GM19035 (cell line): ENCODE measurements around the gene NFIX.
"Not testable (repeated sequence)": the region's sequence is repeated elsewhere in the genome, so short reads cannot be mapped to it uniquely, and the experiment has no call there.

Source experiments
- ATAC-seq: cut with Tn5 transposase; IDR thresholded peaks from one replicate; pipeline ENCODE4 v1.9.1; 2021; ENCODE audit not compliant: unreplicated experiment

NFIX gene

DNA sequence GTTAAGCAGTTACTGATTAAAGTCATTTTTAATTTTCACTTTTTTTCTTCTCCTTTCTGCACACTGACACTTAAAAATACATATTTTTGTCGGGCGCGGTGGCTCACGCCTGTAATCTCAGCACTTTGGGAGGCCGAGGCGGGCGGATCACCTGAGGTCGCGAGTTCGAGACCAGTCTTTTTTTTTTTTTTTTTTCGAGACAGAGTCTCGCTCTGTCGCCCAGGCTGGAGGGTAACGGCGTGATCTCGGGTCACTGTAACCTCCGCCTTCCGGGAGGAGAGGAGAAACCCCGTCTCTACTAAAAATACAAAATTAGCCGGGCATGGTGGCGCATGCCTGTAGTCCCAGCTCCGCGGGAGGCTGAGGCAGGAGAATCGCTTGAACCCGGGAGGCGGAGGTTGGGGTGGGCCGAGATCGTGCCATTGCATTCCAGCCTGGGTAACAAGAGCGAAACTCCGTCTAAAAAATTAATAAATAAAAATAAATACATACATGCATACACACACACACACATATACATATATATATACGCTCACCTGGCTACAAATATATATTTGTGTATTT lies 37.8 kb upstream of the NFIX start:
- peak; percentile 27 for ATAC-seq

- no peak for ATAC-seq
Observed at GRCh38 chr19:12959481-12959880, 35.8 kb upstream of the NFIX start.

DNA sequence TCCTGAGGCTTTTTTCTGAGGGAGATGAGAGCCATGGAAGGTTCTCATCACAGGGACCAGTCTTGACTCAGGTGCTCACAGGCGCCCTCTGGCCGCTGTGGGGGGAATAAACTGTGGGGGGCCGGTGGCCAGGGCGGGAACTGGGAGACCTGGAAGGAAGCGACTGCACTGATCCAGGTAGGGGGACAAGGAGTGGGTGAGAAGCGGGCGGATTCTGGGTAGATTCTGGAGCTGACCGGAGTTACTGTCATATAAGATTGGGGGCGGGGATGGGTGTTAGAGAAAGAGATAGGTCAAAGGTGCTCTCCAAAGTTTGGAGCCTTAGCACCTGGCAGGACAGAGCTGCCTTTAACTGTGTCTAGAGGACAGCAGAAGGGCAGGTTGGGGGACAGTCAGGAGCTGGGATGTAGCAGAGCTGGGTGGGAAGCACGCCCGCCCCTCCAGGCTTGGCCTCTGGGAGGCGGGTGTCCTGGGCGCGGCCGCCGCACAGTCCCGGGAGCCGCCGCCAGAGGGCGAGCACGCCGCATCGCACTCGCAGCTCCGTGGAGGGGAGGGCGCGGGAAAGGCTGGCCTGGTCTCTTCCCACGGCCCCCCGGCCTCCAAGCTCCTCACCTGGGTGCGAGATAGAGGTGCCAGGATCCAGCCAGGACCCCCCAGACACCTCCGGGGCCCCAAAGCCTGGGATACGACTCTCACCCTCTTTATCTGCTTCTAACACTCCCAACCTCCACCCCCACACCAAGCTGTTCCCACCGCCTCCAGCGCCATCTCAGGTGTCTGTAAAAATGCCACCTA lies 30.1 kb upstream of the NFIX start:
- ATAC-seq, result peak; percentile 69

DNA sequence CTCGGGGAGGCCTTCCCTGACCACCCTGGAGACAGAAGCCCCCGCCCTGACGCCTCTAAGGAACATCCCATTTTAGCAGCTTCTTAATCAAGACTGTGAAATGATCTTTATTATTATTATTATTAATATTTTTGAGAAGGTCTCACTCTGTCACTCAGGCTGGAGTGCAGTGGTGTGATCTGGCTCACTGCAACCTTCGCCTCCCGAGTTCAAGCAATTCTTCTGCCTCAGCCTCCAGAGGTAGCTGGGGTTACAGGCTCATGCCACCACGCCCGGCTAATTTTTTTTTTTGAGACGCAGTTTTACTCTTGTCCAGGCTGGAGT lies 29.5 kb upstream of the NFIX start:
- no peak for ATAC-seq

DNA sequence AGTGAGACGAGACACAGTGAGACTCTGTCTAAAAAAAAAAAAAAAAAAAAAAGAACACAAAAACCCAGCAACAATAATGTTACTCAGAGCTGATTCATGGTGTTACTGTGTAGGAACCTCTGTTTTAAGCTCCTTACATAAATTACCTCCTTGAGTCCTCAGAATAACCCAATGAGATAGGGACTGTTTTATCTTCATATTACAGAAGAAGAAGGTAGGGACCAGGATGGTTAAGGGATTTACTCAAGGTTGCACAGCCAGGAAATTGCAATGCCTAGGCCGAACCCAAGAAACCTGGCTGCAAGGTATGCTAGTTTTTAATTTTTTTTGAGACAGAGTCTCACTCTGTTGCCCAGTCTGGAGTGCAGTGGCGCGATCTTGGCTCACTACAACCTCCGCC lies 27.4 kb upstream of the NFIX start:
- ATAC-seq, result no peak

- ATAC-seq, result no peak
Observed at GRCh38 chr19:12969292-12969988, 25.8 kb upstream of the NFIX start, which contains the start of gene DAND5. DAND5 (plus strand) TSS chr19:12969576; CDS start chr19:12969661, 85 bp downstream.

DNA sequence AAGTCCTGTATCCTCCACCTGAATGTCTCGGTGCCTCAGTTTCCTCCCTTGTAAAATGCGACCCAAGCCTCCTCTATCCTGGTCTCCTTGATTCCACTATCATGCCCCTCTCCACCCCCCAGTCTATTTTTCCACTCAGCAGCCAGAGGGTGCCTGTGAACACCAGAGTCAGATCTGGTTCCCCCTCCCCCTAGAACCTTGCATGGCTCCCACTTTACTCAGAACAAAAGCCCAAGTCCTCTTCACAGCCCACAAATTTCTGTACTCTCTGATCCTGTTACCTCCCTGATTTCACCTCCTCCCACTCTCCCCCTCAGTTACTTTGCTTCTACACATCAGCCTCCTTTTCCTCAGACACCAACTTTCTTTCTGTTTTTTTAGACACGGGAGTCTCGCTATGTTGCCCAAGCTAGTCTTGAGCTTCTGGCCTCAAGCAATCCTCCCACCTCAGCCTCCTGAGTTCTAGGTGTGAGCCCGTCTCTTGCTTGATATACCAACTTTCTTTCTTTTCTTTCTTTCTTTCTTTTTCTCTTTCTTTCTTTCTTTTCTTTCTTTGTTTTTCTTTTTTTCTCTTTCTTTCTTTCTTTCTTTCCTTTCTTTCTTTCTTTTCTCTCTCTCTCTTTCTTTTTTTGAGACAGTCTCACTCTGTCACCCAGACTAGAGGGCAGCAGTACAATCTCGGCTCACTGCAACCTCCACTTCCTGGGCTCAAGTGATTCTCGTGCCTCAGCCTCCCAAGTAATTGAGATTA lies 25.0 kb upstream of the NFIX start:
- ATAC-seq, result no peak

GRCh38 chr19:12973236-12973635 lies 22.0 kb upstream of the NFIX start:
- no peak for ATAC-seq

DNA sequence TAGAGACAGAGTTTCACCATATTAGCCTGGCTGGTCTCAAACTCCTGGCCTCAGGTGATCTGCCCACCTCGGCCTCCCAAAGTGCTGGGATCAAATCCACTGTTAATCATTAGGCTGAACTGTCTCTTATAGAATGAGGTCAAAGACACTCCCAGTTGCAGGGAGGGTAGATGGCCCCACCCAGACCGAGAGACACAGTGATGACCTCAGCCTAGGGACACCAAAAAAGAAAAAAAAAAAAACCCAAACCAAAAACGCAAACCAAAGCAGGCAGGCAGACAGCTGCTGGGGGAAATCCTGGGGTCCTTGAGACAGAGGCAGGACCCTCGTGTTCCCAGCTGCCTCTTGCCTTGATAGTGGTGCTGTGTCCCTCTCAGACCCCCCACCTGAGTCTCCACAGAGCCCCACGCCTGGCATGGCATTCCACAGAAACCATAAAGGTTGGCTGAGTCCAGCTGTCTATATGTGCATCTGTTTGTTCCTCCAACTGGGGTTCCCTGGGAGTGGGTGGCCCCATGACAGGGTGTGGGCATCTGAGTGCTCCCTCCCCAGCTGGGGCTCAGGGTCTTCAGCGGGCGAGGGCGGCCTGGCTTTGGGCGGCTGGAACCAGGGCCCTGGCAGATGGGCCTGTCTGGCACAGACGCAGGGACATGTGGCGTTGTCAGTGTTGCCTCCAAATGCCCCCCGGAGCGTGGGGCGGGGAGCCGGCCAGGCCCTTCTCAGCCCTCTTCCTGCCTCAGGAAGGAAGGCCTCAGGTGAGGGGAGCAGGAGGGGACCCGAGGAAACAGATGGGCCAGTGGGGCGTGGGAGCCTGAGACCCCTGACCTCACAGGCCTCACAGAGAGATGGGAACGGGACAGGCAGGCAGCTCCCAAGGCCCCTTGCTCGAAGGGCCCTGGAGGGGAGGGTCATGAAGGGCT lies 20.7 kb upstream of the NFIX start:
- no peak for ATAC-seq

- no peak for ATAC-seq
Observed at GRCh38 chr19:12975221-12975741, 20.0 kb upstream of the NFIX start.

GRCh38 chr19:12976109-12976508 lies 19.2 kb upstream of the NFIX start:
- ATAC-seq, result not testable (repeated sequence)

DNA sequence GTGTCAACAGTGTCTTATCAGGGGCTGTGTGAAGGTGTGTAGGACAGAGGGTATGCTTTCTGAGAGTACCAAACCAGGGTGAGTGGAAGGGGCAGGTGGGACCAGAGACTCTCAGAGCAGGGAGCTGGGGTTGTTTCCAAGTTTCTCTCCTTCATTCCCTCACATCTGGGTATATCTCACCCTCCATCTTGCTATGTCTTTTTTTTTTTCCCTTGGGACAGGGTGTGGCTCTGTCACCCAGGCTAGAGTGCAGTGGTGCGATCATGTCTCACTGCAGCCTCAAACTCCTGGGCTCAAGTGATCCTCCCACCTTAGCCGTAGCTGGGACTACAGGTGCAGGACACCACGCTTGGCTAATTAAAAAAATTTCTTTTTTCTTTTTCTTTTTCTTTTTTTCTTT lies 15.3 kb upstream of the NFIX start:
- ATAC-seq, result no peak

DNA sequence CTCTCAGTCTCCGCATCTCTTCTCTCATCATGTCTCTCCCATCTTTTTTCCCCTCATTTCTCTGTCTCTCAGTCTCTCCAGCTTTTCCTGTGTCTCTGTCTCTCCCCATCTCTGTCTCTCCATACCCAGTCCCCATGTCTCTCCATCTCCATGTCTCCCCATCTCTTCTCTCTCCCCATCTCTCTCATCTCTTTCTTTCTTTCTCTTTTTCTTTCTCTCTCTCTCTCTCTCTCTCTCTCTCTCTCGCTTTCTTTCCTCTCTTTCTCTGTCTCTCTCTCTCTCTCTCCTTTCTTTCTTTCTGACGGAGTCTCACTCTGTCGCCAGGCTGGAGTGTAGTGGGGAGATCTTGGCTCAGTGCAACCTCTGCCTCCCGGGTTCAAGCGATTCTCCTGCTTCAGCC lies 12.6 kb upstream of the NFIX start:
- ATAC-seq, result no peak

DNA sequence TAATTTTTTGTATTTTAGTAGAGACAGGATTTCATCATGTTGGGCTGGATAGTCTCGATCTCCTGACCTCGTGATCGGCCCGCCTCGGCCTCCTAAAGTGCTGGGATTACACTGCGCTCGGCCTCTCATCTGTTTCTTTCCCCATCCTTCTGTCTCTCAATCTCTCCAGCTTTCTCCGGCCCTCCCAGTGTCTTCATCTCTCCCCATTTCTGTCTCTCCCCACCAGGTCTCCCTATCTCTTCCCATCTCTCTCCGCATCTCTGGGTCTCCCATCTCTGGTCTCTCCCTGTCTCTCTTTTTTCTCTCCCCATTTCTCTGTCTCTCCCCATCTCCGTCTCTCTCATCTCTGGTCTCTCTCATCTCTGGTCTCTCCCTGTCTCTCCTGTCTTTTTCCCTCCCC lies 12.2 kb upstream of the NFIX start:
- no peak for ATAC-seq

- ATAC-seq, result peak; percentile 52
Observed at GRCh38 chr19:12983542-12984142, 11.6 kb upstream of the NFIX start.

- ATAC-seq, result no peak
Observed at GRCh38 chr19:12984143-12984627, 11.1 kb upstream of the NFIX start.

DNA sequence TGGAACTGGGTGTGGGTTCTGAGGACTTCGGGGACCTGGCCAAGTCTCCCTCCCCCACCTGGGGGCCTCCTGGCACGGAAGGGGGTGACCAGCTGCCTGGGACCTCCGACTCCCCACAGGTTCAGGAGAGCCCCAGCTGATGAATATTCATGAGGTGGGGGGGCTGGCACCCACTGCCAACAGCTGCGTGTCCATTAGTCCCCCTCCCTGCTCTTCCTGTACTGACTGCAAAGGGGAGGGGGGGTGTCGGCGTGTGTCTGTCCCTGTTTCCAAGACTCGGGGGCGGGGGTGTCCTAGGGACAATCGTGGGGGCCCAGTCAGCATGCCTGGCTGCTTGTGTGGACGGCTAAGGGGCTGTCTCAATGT lies 10.6 kb upstream of the NFIX start:
- no peak for ATAC-seq

- no peak for ATAC-seq
Observed at GRCh38 chr19:12985049-12985776, 10.1 kb upstream of the NFIX start.

- ATAC-seq, result no peak
Observed at GRCh38 chr19:12986726-12987125, 8.5 kb upstream of the NFIX start.
